SU-DHL-6 (cell line): ENCODE measurements around the gene TIMP2.
"Not testable (repeated sequence)": the region's sequence is repeated elsewhere in the genome, so short reads cannot be mapped to it uniquely, and the experiment has no call there.

Experiments used
- H2AFZ ChIP-seq: fragments of 200-600 bp; sonication (generic); 2 replicates; pipeline ENCODE4 v1.6.1; 2014; ENCODE audit warnings: low read depth, mild to moderate bottlenecking, moderate library complexity, mixed read lengths, antibody characterized with exemption, low read length; ENCODE audit not compliant: severe bottlenecking
- H3F3A ChIP-seq: fragments of 200-600 bp; shearing (Covaris generic); 2 replicates; pipeline ENCODE4 v1.6.0; 2016; ENCODE audit warnings: antibody characterized with exemption, mild to moderate bottlenecking; ENCODE audit not compliant: insufficient read depth
- H3K27ac ChIP-seq: fragments of 200-600 bp; sonication (generic); 2 replicates; pipeline ENCODE4 v1.5.1; 2016; ENCODE audit warnings: low read depth, mild to moderate bottlenecking, low read length, moderate library complexity, mixed read lengths
- H3K27me3 ChIP-seq: fragments of 200-600 bp; sonication (generic), shearing (Covaris generic); 2 replicates; pipeline ENCODE4 v1.6.0; 2014; ENCODE audit warnings: mild to moderate bottlenecking, low read length
- H3K36me3 ChIP-seq: fragments of 200-600 bp; sonication (generic); 2 replicates; pipeline ENCODE4 v1.6.1; 2014; ENCODE audit warnings: mild to moderate bottlenecking, low read length, mixed read lengths
- H3K4me2 ChIP-seq: fragments of 300-600, 200-600 bp; shearing (Covaris generic), sonication (generic); 2 replicates; pipeline ENCODE4 v1.6.0; 2014; ENCODE audit warnings: low read length, low read depth, mild to moderate bottlenecking; ENCODE audit not compliant: poor library complexity, severe bottlenecking
- H3K4me3 ChIP-seq: fragments of 200-600 bp; sonication (generic); 2 replicates; pipeline ENCODE4 v1.5.1; 2014; ENCODE audit warnings: antibody characterized with exemption, low read length, mild to moderate bottlenecking, mixed read lengths; ENCODE audit not compliant: insufficient read depth, poor library complexity, severe bottlenecking
- H3K79me2 ChIP-seq: fragments of 200-600 bp; sonication (generic); 2 replicates; pipeline ENCODE4 v1.6.1; 2014; ENCODE audit warnings: mild to moderate bottlenecking, low read length, moderate library complexity; ENCODE audit not compliant: insufficient read depth
- H3K9ac ChIP-seq: fragments of 200-600 bp; sonication (generic); 2 replicates; pipeline ENCODE4 v1.7.0; 2014; ENCODE audit warnings: mild to moderate bottlenecking, low read length
- H3K9me2 ChIP-seq: fragments of 200-600 bp; sonication (generic); replicated peaks from 2 replicates; pipeline ENCODE4 v1.6.1; 2014; ENCODE audit warnings: low read length; ENCODE audit not compliant: insufficient read depth
- H3K9me3 ChIP-seq: fragments of 200-600 bp; sonication (generic); 2 replicates; pipeline ENCODE4 v1.6.1; 2014; ENCODE audit warnings: low read length, mixed read lengths; ENCODE audit not compliant: insufficient read depth
- H4K20me1 ChIP-seq: fragments of 200-600 bp; sonication (generic); 2 replicates; pipeline ENCODE4 v1.6.1; 2014; ENCODE audit warnings: low read depth, mild to moderate bottlenecking, antibody characterized with exemption, low read length, moderate library complexity, mixed read lengths
- CTCF ChIP-seq: fragments of 200-600 bp; sonication (generic); IDR thresholded peaks from one replicate; pipeline ENCODE4 v1.5.1; 2017; ENCODE audit warnings: antibody characterized with exemption, mild to moderate bottlenecking, low read length, moderate library complexity; ENCODE audit not compliant: insufficient read depth, poor library complexity, severe bottlenecking
- EZH2phosphoT487 ChIP-seq: fragments of 200-600 bp; sonication (generic), shearing (Covaris generic); conservative IDR thresholded peaks from 2 replicates; pipeline ENCODE4 v1.6.1; 2018; ENCODE audit warnings: mild to moderate bottlenecking, antibody characterized with exemption, low read length, moderate library complexity, mixed read lengths

Gene TIMP2

GRCh38 chr17:78905116-78905515, 20.1 kb downstream of the TIMP2 start:
- Histone ChIP-seq H3F3A (no peaks in the 10 kb centered on the region), H3K9me2 (no peaks in the 10 kb centered on the region), H3K9me3 (no peaks in the 10 kb centered on the region), H3K36me3 (no peaks in the 10 kb centered on the region), H3K79me2 (no peaks in the 10 kb centered on the region), H3K27ac (no peak overlapping the region), H3K27me3 (no peaks in the 10 kb centered on the region), H2AFZ (no peak overlapping the region), H3K4me3 (no peak overlapping the region), H4K20me1 (no peaks in the 10 kb centered on the region), H3K4me2 (no peak overlapping the region), H3K9ac (no peak overlapping the region)
- TF ChIP-seq CTCF (no peak), EZH2phosphoT487 (no peak)

GRCh38 chr17:78904371-78904770, 20.8 kb downstream of the TIMP2 start:
- Histone ChIP-seq H3K9ac (no peak overlapping the region), H3K4me2 (no peak overlapping the region), H3F3A (no peaks in the 10 kb centered on the region), H3K27ac (no peak overlapping the region), H3K9me2 (no peaks in the 10 kb centered on the region), H2AFZ (no peak overlapping the region), H3K4me3 (no peak overlapping the region), H3K9me3 (no peaks in the 10 kb centered on the region), H3K79me2 (no peaks in the 10 kb centered on the region), H4K20me1 (no peaks in the 10 kb centered on the region), H3K36me3 (no peaks in the 10 kb centered on the region), H3K27me3 (no peaks in the 10 kb centered on the region)
- TF ChIP-seq CTCF = no peak

GRCh38 chr17:78903101-78903779, 21.9 kb downstream of the TIMP2 start, which contains the start of gene CEP295NL:
CEP295NL (minus strand) TSS chr17:78903201; CDS start chr17:78901828, 1,373 bp downstream.
- TF ChIP-seq CTCF (no peak), EZH2phosphoT487 (no peak)
- Histone ChIP-seq H3K9ac (no peak within 1 kb of the TSS), H3K4me3 (no peak within 1 kb of the TSS), H3K36me3 (no peaks in the 10 kb centered on the region), H3K27ac (no peak within 1 kb of the TSS), H3F3A (no peaks in the 10 kb centered on the region), H3K4me2 (no peak within 1 kb of the TSS), H3K9me2 (no peaks in the 10 kb centered on the region), H3K27me3 (no peaks in the 10 kb centered on the region), H4K20me1 (no peaks in the 10 kb centered on the region), H2AFZ (no peak within 1 kb of the TSS), H3K9me3 (no peaks in the 10 kb centered on the region), H3K79me2 (no peaks in the 10 kb centered on the region)

GRCh38 chr17:78902231-78902630, 23.0 kb downstream of the TIMP2 start:
- H3K79me2 ChIP-seq, H4K20me1 ChIP-seq, H3K36me3 ChIP-seq, H3K9ac ChIP-seq, H3K4me3 ChIP-seq, H3K27ac ChIP-seq, H3F3A ChIP-seq, H2AFZ ChIP-seq, H3K27me3 ChIP-seq, H3K9me3 ChIP-seq, H3K4me2 ChIP-seq, H3K9me2 ChIP-seq: not testable (repeated sequence)
